Measurements from ENCODE around the gene NEGR1. TPM values are rescaled to one million over a fixed set of nuclear protein-coding genes. Genes with fewer than 3 reads are reported as not detected.

Gene NEGR1
- total and polyA plus RNA-seq, 2 donors (not counting 3 experiments of a cell fraction or from before 2014, with no cell fraction given) = 6.8 to 21.8 TPM

DNA sequence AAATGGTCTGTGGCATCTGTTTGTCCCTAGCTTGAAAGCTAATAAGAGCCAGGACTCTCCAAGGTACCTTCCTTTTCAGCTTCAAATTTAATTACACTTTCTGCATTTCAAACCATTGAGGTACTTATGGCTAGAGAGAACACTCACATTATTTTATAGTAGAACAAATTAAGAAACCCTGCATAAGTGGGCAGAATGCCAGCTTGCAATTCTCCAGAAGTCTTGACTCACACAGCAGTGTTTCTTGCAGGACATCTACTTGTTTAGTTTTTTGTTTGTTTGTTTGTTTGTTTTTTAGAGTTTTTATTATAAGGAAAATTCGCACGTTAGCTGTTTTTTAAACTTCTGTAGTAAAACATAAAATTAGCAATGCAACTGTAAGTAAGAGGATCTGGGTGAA is 397.2 kb downstream of the NEGR1 start:
- TF ChIP-seq, protein P1, sequence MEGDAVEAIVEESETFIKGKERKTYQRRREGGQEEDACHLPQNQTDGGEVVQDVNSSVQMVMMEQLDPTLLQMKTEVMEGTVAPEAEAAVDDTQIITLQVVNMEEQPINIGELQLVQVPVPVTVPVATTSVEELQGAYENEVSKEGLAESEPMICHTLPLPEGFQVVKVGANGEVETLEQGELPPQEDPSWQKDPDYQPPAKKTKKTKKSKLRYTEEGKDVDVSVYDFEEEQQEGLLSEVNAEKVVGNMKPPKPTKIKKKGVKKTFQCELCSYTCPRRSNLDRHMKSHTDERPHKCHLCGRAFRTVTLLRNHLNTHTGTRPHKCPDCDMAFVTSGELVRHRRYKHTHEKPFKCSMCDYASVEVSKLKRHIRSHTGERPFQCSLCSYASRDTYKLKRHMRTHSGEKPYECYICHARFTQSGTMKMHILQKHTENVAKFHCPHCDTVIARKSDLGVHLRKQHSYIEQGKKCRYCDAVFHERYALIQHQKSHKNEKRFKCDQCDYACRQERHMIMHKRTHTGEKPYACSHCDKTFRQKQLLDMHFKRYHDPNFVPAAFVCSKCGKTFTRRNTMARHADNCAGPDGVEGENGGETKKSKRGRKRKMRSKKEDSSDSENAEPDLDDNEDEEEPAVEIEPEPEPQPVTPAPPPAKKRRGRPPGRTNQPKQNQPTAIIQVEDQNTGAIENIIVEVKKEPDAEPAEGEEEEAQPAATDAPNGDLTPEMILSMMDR (IDR thresholded peaks at IDR 0.05; ENCODE audit: extremely low read depth in 1 of 2, insufficient read depth in 1 of 2, low read depth in 1 of 2, low read length in 2 of 2) = no peak
- TF ChIP-seq GATA2 (IDR thresholded peaks at IDR 0.05; ENCODE audit: insufficient read depth, insufficient read length, low read depth, low read length) (no peak), POLR2A (IDR thresholded peaks at IDR 0.05; ENCODE audit: low read depth, low read length) (no peak), JUN (IDR thresholded peaks at IDR 0.05; ENCODE audit: borderline replicate concordance, insufficient read depth, insufficient read length, low read depth) (no peak), FOS (IDR thresholded peaks at IDR 0.05; ENCODE audit: borderline replicate concordance, insufficient read depth, low read length) (no peak), MYC (IDR thresholded peaks at IDR 0.05; ENCODE audit: low read depth, low read length) (no peak), EZH2 (IDR thresholded peaks at IDR 0.05; ENCODE audit: borderline replicate concordance, low read depth, low read length, severe bottlenecking) (no peak), POLR2AphosphoS5 (IDR thresholded peaks at IDR 0.05; ENCODE audit: insufficient read depth, low read depth, low read length) (no peak)
- TF ChIP-seq, protein P2, sequence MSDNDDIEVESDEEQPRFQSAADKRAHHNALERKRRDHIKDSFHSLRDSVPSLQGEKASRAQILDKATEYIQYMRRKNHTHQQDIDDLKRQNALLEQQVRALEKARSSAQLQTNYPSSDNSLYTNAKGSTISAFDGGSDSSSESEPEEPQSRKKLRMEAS (IDR thresholded peaks at IDR 0.05; ENCODE audit: insufficient read depth, insufficient read length) = no peak
- no peaks in the 10 kb centered on the region for H3K9me3 ChIP-seq (replicated peaks; ENCODE audit: control insufficient read depth, insufficient read depth, low read length)
- H3K79me2 ChIP-seq (ENCODE audit: control insufficient read depth, insufficient read depth, low read length) = no peaks in the 10 kb centered on the region
- H3K9me1 ChIP-seq (replicated peaks; ENCODE audit: control insufficient read depth, extremely low read depth, insufficient read depth, low read length) = no peaks in the 10 kb centered on the region
- H2AFZ ChIP-seq (ENCODE audit: low read depth, low read length) = no peak overlapping the region
- H3K27me3 ChIP-seq (ENCODE audit: control insufficient read depth in 2 of 2, insufficient read depth in 2 of 2, low read length in 2 of 2) = no peaks in the 10 kb centered on the region
- POLR2A ChIA-PET = no interaction called here
- no peak overlapping the region for H3K9ac ChIP-seq (replicated peaks; ENCODE audit: extremely low read depth, insufficient read depth, low read length)
- no peaks in the 10 kb centered on the region for H3K36me3 ChIP-seq (ENCODE audit: control insufficient read depth in 2 of 2, extremely low read depth in 1 of 2, insufficient read depth in 2 of 2, low read length in 2 of 2)
- H3K4me2 ChIP-seq (ENCODE audit: insufficient read depth, low read length) = no peak overlapping the region
- dilution Hi-C loops (cut with MboI; ENCODE audit: extremely low pct_ligation_motif_present, low sequenced_read_pairs) (no loop called here), intact Hi-C loops (cut with micrococcal nuclease) (no loop called here)
- no peak for FAIRE-seq
- CTCF ChIA-PET = interaction anchor here (1.5 kb wide), 1 partner anchor 24 kb away, joined by 4 read pairs; no protein-coding TSS in a partner anchor
- BruUV-seq (replicated peaks) = no TSS peak
- no peak overlapping the region for H3K27ac ChIP-seq (ENCODE audit: insufficient read depth, low read depth, low read length)
- no peak overlapping the region for H3K4me3 ChIP-seq (replicated peaks in 1 of 3; ENCODE audit: insufficient read depth in 1 of 3, low read depth in 1 of 3, low read length in 3 of 3)
- DNase-seq (ENCODE audit: low read depth, low spot score) = no peak
- peaks cover 2% of the 10 kb centered on the region for H3K4me1 ChIP-seq (ENCODE audit: control insufficient read depth, extremely low read depth, insufficient read depth, low read length)
- no peaks in the 10 kb centered on the region for H4K20me1 ChIP-seq (replicated peaks; ENCODE audit: control insufficient read depth, extremely low read depth, insufficient read depth, low read length)
